ENCODE measurements around the gene GRIK1.

GRIK1 gene

DNA sequence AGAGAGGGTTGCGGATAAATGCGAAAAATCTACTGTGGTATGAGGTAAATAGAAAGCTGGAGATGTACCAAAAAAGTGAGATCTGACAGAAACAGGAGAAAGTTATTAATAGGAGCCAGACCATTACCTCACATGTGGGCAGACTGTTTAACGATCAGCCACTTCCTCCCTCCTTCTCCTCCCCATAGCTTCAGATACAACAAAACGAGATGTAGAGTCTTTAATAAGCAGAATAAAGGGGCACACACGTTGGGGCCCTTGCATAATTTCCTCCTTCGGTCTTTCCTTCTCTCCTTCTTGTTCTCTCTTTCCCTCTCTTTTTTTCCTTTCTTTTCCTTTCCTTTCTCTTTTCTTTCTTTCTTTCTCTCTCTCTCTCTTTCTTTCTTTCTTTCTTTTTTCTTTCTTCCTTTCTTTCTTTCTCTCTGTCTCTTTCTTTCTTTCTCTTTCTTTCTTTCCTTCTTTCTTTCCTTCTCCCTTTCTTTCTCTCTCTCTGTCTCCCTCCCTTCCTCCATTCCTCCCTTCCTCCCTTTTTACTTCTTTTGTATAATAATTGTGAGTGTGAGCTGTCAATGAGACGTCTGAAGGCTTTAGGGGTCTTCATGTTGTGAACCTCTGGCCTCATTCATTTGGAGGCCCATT, 242.1 kb downstream of the GRIK1 start:
- H3K4me3 ChIP-seq (ENCODE audit: low read length in 2 of 2) = no peak overlapping the region
- no CpG with 5 or more reads among the region's 7 CpGs for WGBS, 2 donors (ENCODE audit: extremely low coverage in 2 of 2, insufficient read length in 2 of 2, insufficient replicate concordance in 1 of 2)
- no peak for DNase-seq (ENCODE audit: low spot score)

DNA sequence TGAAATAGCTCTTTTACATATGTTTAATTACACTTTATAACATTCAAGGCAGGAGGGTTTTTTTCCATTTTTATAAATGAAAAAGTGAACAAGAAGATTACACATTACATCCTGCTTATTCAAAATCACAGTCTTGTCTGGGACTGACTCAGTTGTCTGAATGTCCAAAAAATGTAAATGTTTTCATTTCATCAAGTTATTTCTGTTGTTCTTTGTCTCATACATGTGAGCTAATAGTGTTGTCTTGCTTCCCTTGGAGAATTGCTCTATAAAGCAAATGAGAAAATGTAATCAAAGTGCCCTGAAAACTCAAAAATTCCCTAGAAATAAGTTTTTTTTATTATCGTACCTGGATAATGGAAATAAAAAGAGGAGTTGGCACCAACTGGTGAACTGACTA, 242.9 kb downstream of the GRIK1 start:
- no peaks in the 10 kb centered on the region for H3K36me3 ChIP-seq (replicated peaks in 1 of 2; ENCODE audit: control insufficient read depth in 2 of 2, insufficient read depth in 2 of 2, low read length in 2 of 2)
- H4K91ac ChIP-seq (ENCODE audit: low read depth, low read length, poor library complexity) = no peak overlapping the region
- H4K8ac ChIP-seq (ENCODE audit: low read depth, low read length) = no peak overlapping the region
- H3K23ac ChIP-seq (ENCODE audit: low read depth, low read length, poor library complexity) = no peak overlapping the region
- H3K27ac ChIP-seq (replicated peaks; ENCODE audit: low read length) = no peak overlapping the region
- no peak overlapping the region for H2AFZ ChIP-seq (ENCODE audit: low read length)
- no peak overlapping the region for H3K4me3 ChIP-seq (ENCODE audit: low read length in 2 of 2)
- DNase-seq (ENCODE audit: low spot score) = no peak
- H2BK120ac ChIP-seq (ENCODE audit: low read depth, low read length) = no peak overlapping the region
- H3K14ac ChIP-seq (ENCODE audit: low read length) = no peak overlapping the region
- no peak overlapping the region for H3K4me2 ChIP-seq (ENCODE audit: insufficient read depth, low read length, poor library complexity, severe bottlenecking)
- H3K9ac ChIP-seq (ENCODE audit: low read depth, low read length, poor library complexity) = no peak overlapping the region
- no peak overlapping the region for H3K4ac ChIP-seq (ENCODE audit: low read length)
- no peak overlapping the region for H2BK12ac ChIP-seq (ENCODE audit: low read length)
- H3K4me1 ChIP-seq (ENCODE audit: control insufficient read depth in 2 of 2, insufficient read depth in 1 of 2, low read depth in 1 of 2, low read length in 2 of 2) = no peaks in the 10 kb centered on the region
- H2AK5ac ChIP-seq (ENCODE audit: low read depth, low read length) = no peak overlapping the region
- H3K27me3 ChIP-seq (ENCODE audit: control insufficient read depth in 3 of 3, insufficient read depth in 3 of 3, low read depth in 1 of 3, low read length in 3 of 3) = no peaks in the 10 kb centered on the region
- H3K18ac ChIP-seq (ENCODE audit: low read length) = no peak overlapping the region
- no peak overlapping the region for H2BK5ac ChIP-seq (ENCODE audit: low read length)
- H2BK15ac ChIP-seq (ENCODE audit: low read length) = no peak overlapping the region
- H3K79me1 ChIP-seq (ENCODE audit: low read depth, low read length) = no peaks in the 10 kb centered on the region
- H3K9me3 ChIP-seq (replicated peaks in 1 of 2; ENCODE audit: control insufficient read depth in 2 of 2, insufficient read depth in 1 of 2, low read depth in 1 of 2, low read length in 2 of 2) = no peaks in the 10 kb centered on the region
- WGBS, 2 donors (ENCODE audit: extremely low coverage in 2 of 2, insufficient read length in 2 of 2, insufficient replicate concordance in 1 of 2) = no CpG with 5 or more reads among the region's 1 CpG

More for the DNA sequence above, 242.1 kb downstream of the GRIK1 start:
- Histone ChIP-seq H3K14ac (ENCODE audit: low read length) (no peak overlapping the region), H2BK120ac (ENCODE audit: low read depth, low read length) (no peak overlapping the region), H3K4me1 (ENCODE audit: control insufficient read depth in 2 of 2, insufficient read depth in 1 of 2, low read depth in 1 of 2, low read length in 2 of 2) (no peaks in the 10 kb centered on the region), H3K36me3 (replicated peaks in 1 of 2; ENCODE audit: control insufficient read depth in 2 of 2, insufficient read depth in 2 of 2, low read length in 2 of 2) (no peaks in the 10 kb centered on the region), H2BK5ac (ENCODE audit: low read length) (no peak overlapping the region), H3K18ac (ENCODE audit: low read length) (no peak overlapping the region), H3K27ac (replicated peaks; ENCODE audit: low read length) (no peak overlapping the region), H3K27me3 (ENCODE audit: control insufficient read depth in 3 of 3, insufficient read depth in 3 of 3, low read depth in 1 of 3, low read length in 3 of 3) (no peaks in the 10 kb centered on the region), H3K79me1 (ENCODE audit: low read depth, low read length) (no peaks in the 10 kb centered on the region), H2AFZ (ENCODE audit: low read length) (no peak overlapping the region), H2BK15ac (ENCODE audit: low read length) (no peak overlapping the region), H3K4me2 (ENCODE audit: insufficient read depth, low read length, poor library complexity, severe bottlenecking) (no peak overlapping the region), H3K23ac (ENCODE audit: low read depth, low read length, poor library complexity) (no peak overlapping the region), H3K4ac (ENCODE audit: low read length) (no peak overlapping the region), H4K91ac (ENCODE audit: low read depth, low read length, poor library complexity) (no peak overlapping the region), H3K9me3 (replicated peaks in 1 of 2; ENCODE audit: control insufficient read depth in 2 of 2, insufficient read depth in 1 of 2, low read depth in 1 of 2, low read length in 2 of 2) (no peaks in the 10 kb centered on the region), H3K9ac (ENCODE audit: low read depth, low read length, poor library complexity) (no peak overlapping the region), H2AK5ac (ENCODE audit: low read depth, low read length) (no peak overlapping the region), H4K8ac (ENCODE audit: low read depth, low read length) (no peak overlapping the region), H2BK12ac (ENCODE audit: low read length) (no peak overlapping the region)

DNA sequence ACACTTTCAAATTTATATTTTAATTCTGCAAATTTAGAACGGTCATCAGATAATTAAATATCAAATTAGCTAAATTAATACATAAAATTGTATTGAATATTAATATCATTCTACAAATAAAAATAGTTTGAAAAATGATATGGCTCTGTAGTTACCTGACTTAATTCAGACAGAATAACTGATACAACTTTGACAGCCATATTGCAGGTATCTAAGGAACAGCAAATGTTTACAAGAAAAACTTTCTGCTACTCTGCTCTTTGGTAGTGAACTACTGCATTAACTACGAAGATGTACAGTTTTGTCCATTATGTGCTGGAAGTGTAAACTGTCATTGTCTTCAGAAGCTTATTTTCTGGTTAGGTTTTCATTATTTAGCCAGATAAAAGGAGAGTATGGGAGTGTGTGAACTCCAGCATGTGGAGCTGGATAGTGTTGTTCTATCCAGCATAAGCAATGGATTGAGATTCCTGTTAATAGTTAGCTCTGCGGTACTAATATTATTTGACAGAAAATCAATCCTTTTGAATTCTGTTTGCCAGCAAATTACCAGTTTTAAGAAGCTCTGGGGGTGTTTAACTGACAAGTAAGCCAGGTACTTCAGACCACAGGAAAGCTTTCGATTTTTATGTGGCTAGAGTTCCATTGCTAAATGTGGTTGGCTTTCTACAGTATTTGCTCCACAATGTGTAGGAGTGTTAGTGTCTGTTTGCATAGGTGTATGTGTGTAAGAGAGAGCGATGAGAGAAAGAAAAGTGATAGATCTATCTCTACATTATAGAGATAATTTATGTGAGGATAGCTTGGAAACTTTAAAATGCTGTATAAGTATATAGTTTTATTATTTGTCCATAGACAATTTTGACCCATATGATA, 247.9 kb downstream of the GRIK1 start:
- no peak overlapping the region for H3K14ac ChIP-seq (ENCODE audit: low read length)
- H3K4me3 ChIP-seq (ENCODE audit: low read length in 2 of 2) = no peak overlapping the region
- H3K4me2 ChIP-seq (ENCODE audit: insufficient read depth, low read length, poor library complexity, severe bottlenecking) = no peak overlapping the region
- no peak overlapping the region for H3K27ac ChIP-seq (replicated peaks; ENCODE audit: low read length)
- no peak overlapping the region for H2BK15ac ChIP-seq (ENCODE audit: low read length)
- no peaks in the 10 kb centered on the region for H3K27me3 ChIP-seq (ENCODE audit: control insufficient read depth in 3 of 3, insufficient read depth in 3 of 3, low read depth in 1 of 3, low read length in 3 of 3)
- H3K36me3 ChIP-seq (replicated peaks in 1 of 2; ENCODE audit: control insufficient read depth in 2 of 2, insufficient read depth in 2 of 2, low read length in 2 of 2) = no peaks in the 10 kb centered on the region
- no peak overlapping the region for H4K91ac ChIP-seq (ENCODE audit: low read depth, low read length, poor library complexity)
- no peak overlapping the region for H2AK5ac ChIP-seq (ENCODE audit: low read depth, low read length)
- no peak overlapping the region for H4K8ac ChIP-seq (ENCODE audit: low read depth, low read length)
- no peaks in the 10 kb centered on the region for H3K4me1 ChIP-seq (ENCODE audit: control insufficient read depth in 2 of 2, insufficient read depth in 1 of 2, low read depth in 1 of 2, low read length in 2 of 2)
- H2BK120ac ChIP-seq (ENCODE audit: low read depth, low read length) = no peak overlapping the region
- H3K4ac ChIP-seq (ENCODE audit: low read length) = no peak overlapping the region
- DNase-seq (ENCODE audit: low spot score) = no peak
- H2BK12ac ChIP-seq (ENCODE audit: low read length) = no peak overlapping the region
- no peaks in the 10 kb centered on the region for H3K79me1 ChIP-seq (ENCODE audit: low read depth, low read length)
- H2AFZ ChIP-seq (ENCODE audit: low read length) = no peak overlapping the region
- no peak overlapping the region for H3K18ac ChIP-seq (ENCODE audit: low read length)
- no peak overlapping the region for H3K9ac ChIP-seq (ENCODE audit: low read depth, low read length, poor library complexity)
- no peaks in the 10 kb centered on the region for H3K9me3 ChIP-seq (replicated peaks in 1 of 2; ENCODE audit: control insufficient read depth in 2 of 2, insufficient read depth in 1 of 2, low read depth in 1 of 2, low read length in 2 of 2)
- WGBS, 2 donors (ENCODE audit: extremely low coverage in 2 of 2, insufficient read length in 2 of 2, insufficient replicate concordance in 1 of 2) = no CpG with 5 or more reads among the region's 5 CpGs
- no peak overlapping the region for H2BK5ac ChIP-seq (ENCODE audit: low read length)
- H3K23ac ChIP-seq (ENCODE audit: low read depth, low read length, poor library complexity) = no peak overlapping the region

DNA sequence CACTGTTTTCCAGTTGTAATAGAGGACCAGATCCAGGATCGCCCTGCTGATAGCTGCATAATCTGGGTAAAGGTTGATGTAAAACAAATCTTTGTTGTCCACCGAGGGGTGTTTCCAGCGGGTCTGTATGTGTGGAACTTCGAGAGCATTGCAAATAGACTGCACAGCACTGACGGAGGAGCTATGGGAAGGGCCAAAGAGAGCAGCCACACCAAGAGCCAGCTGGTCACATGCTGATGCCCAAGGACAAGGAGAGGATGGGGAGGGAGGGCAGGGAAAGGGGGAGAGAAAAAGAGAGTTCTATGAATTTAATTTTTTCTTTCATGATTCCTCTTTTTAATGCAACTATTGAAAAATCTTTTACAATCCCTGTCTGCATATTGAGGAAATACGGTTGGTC, 250.0 kb downstream of the GRIK1 start:
- Histone ChIP-seq H3K4ac (ENCODE audit: low read length) (no peak overlapping the region), H2AK5ac (ENCODE audit: low read depth, low read length) (no peak overlapping the region)
- no CpG with 5 or more reads among the region's 6 CpGs for WGBS, 2 donors (ENCODE audit: extremely low coverage in 2 of 2, insufficient read length in 2 of 2, insufficient replicate concordance in 1 of 2)

More for the DNA sequence above, 250.0 kb downstream of the GRIK1 start:
- no peaks in the 10 kb centered on the region for H3K4me1 ChIP-seq (ENCODE audit: control insufficient read depth in 2 of 2, insufficient read depth in 1 of 2, low read depth in 1 of 2, low read length in 2 of 2)
- no peaks in the 10 kb centered on the region for H3K27me3 ChIP-seq (ENCODE audit: control insufficient read depth in 3 of 3, insufficient read depth in 3 of 3, low read depth in 1 of 3, low read length in 3 of 3)
- no peaks in the 10 kb centered on the region for H3K36me3 ChIP-seq (replicated peaks in 1 of 2; ENCODE audit: control insufficient read depth in 2 of 2, insufficient read depth in 2 of 2, low read length in 2 of 2)
- H2BK15ac ChIP-seq (ENCODE audit: low read length) = no peak overlapping the region
- H3K27ac ChIP-seq (replicated peaks; ENCODE audit: low read length) = no peak overlapping the region
- H3K9me3 ChIP-seq (replicated peaks in 1 of 2; ENCODE audit: control insufficient read depth in 2 of 2, insufficient read depth in 1 of 2, low read depth in 1 of 2, low read length in 2 of 2) = no peaks in the 10 kb centered on the region
- H4K8ac ChIP-seq (ENCODE audit: low read depth, low read length) = no peak overlapping the region
- H3K23ac ChIP-seq (ENCODE audit: low read depth, low read length, poor library complexity) = no peak overlapping the region
- no peak overlapping the region for H2BK12ac ChIP-seq (ENCODE audit: low read length)
- no peak overlapping the region for H2AFZ ChIP-seq (ENCODE audit: low read length)
- H3K4me2 ChIP-seq (ENCODE audit: insufficient read depth, low read length, poor library complexity, severe bottlenecking) = no peak overlapping the region
- no peak overlapping the region for H2BK5ac ChIP-seq (ENCODE audit: low read length)
- H2BK120ac ChIP-seq (ENCODE audit: low read depth, low read length) = no peak overlapping the region
- no peak overlapping the region for H3K4me3 ChIP-seq (ENCODE audit: low read length in 2 of 2)
- no peak for DNase-seq (ENCODE audit: low spot score)
- H3K9ac ChIP-seq (ENCODE audit: low read depth, low read length, poor library complexity) = no peak overlapping the region
- no peaks in the 10 kb centered on the region for H3K79me1 ChIP-seq (ENCODE audit: low read depth, low read length)
- H4K91ac ChIP-seq (ENCODE audit: low read depth, low read length, poor library complexity) = no peak overlapping the region
- H3K14ac ChIP-seq (ENCODE audit: low read length) = no peak overlapping the region
- H3K18ac ChIP-seq (ENCODE audit: low read length) = no peak overlapping the region

Measured in neuronal stem cell (in vitro differentiated cells).